Thymus (tissue), 11 donors: ENCODE results near the gene NPPC. TPM values are rescaled to one million over a fixed set of nuclear protein-coding genes. Genes with fewer than 3 reads are reported as not detected.

ENCODE experiments used
- DNase-seq, 9 donors: peaks; one replicate each; pipeline ENCODE4 v3.0.0-alpha.2; 2013; ENCODE audit warnings: low spot score in 9 of 9, low read depth in 6 of 9, missing footprints in 1 of 9
- H3K27ac ChIP-seq, 2 donors: one replicate each; pipeline ENCODE4 v1.5.1; 2013; ENCODE audit warnings: control low read depth in 1 of 2, low read depth in 1 of 2, low read length in 1 of 2, mild to moderate bottlenecking in 1 of 2, moderate library complexity in 1 of 2
- H3K27me3 ChIP-seq, 2 donors: one replicate each; pipeline ENCODE4 v1.5.1; 2013; ENCODE audit warnings: low read length in 1 of 2; ENCODE audit not compliant: control insufficient read depth in 2 of 2, insufficient read depth in 1 of 2
- H3K36me3 ChIP-seq, 2 donors: one replicate each; pipeline ENCODE4 v1.5.1; 2013; ENCODE audit warnings: low read length in 1 of 2, mild to moderate bottlenecking in 1 of 2, moderate library complexity in 1 of 2; ENCODE audit not compliant: control insufficient read depth in 2 of 2, insufficient read depth in 2 of 2
- H3K4me1 ChIP-seq, 2 donors: one replicate each; pipeline ENCODE4 v1.5.1; 2013; ENCODE audit warnings: low read length in 2 of 2; ENCODE audit not compliant: control insufficient read depth in 2 of 2, insufficient read depth in 2 of 2
- H3K4me3 ChIP-seq, 2 donors: one replicate each; pipeline ENCODE4 v1.5.1; 2013; ENCODE audit warnings: low read length in 2 of 2, control low read depth in 1 of 2, mild to moderate bottlenecking in 1 of 2
- H3K9me3 ChIP-seq, 2 donors: one replicate each; pipeline ENCODE4 v1.5.1; 2013; ENCODE audit warnings: low read length in 1 of 2, mild to moderate bottlenecking in 1 of 2; ENCODE audit not compliant: control insufficient read depth in 2 of 2, insufficient read depth in 1 of 2
- WGBS: extraction: QIAGEN DNeasy Blood & Tissue Kit; methylation state at CpG from one replicate; pipeline ENCODE4 v1.1.7; 2013; 5-methylcytosine and 5-hydroxymethylcytosine counted together
- polyA plus RNA-seq: library from polyadenylated mRNA; stranded (reverse); fragments of 200-250 nt; gene quantifications from one replicate; pipeline ENCODE4 v1.2.3, GENCODE V29; 2013
- total RNA-seq: library from RNA; stranded (reverse); fragments of 120-200 nt; gene quantifications from one replicate; pipeline ENCODE4 v1.2.4, GENCODE V29; 2013
- donor health status: healthy.

The NPPC gene
- total and polyA plus RNA-seq, 2 donors = 2.3 to 8.5 TPM

DNA sequence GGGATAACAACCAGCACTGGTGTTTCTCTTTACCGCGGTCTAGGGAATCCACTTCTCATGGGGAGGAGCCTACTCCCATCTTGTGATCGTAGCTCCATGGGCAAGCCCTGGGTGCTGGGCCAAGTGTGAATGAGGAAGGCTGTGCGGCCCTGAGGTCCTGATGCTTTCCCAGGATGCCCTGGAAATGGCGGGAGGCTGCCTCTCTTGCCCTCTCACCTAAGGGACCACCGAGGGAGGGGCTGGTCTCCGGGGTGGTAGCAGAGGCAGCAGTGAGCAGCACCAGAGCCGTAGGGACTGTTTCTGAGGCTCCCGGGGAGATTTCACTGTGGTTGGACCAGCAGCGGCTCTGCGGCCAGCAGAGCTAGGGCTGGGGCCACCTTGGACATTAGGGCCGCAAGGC, 15.5 kb upstream of the NPPC start:
- H3K4me3 ChIP-seq = no peak overlapping the region
- 98% methylated on average over 12 of the region's 12 CpGs for WGBS
- H3K36me3 ChIP-seq = no peaks in the 10 kb centered on the region
- peaks cover 0 to 3% of the 10 kb centered on the region in 2 donors for H3K9me3 ChIP-seq
- no peaks in the 10 kb centered on the region for H3K4me1 ChIP-seq
- H3K27me3 ChIP-seq = no peaks in the 10 kb centered on the region
- no peak for DNase-seq
- no peak overlapping the region for H3K27ac ChIP-seq

- no peak overlapping the region for H3K27ac ChIP-seq
- no peaks in the 10 kb centered on the region for H3K27me3 ChIP-seq
- H3K36me3 ChIP-seq = no peaks in the 10 kb centered on the region
- peaks cover 0 to 3% of the 10 kb centered on the region in 2 donors for H3K9me3 ChIP-seq
- H3K4me3 ChIP-seq = no peak overlapping the region
- WGBS = 43% methylated on average over 3 of the region's 3 CpGs
- H3K4me1 ChIP-seq = peaks cover 0 to 4% of the 10 kb centered on the region in 2 donors
- DNase-seq = no peak
Observed at GRCh38 chr2:231940795-231941194, 14.6 kb upstream of the NPPC start.

DNA sequence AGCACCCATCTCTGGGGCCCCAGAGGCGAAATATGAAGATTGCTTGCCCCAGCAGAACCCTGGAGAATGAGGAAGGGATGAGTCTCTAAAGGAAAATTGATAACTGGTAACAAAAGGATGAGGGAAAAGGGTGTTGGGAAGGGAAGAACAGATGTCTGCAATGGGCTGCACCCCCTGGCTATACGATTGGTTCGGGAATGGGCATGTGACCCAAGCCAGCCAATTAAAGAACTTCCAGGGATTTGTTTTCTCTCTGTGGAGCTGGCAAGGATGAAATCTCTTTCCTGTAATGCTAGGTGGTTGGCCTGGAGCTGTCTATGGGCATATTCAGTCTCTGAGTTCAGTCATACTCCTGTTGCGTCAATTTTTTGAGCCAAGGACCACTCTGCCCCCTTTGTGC, 12.8 kb upstream of the NPPC start:
- Histone ChIP-seq H3K27me3 (no peaks in the 10 kb centered on the region), H3K27ac (no peak overlapping the region), H3K9me3 (peaks cover 0 to 3% of the 10 kb centered on the region in 2 donors), H3K4me3 (no peak overlapping the region), H3K4me1 (peaks cover 0 to 4% of the 10 kb centered on the region in 2 donors), H3K36me3 (no peaks in the 10 kb centered on the region)
- WGBS = 97% methylated on average over 4 of the region's 4 CpGs
- DNase-seq = no peak

DNA sequence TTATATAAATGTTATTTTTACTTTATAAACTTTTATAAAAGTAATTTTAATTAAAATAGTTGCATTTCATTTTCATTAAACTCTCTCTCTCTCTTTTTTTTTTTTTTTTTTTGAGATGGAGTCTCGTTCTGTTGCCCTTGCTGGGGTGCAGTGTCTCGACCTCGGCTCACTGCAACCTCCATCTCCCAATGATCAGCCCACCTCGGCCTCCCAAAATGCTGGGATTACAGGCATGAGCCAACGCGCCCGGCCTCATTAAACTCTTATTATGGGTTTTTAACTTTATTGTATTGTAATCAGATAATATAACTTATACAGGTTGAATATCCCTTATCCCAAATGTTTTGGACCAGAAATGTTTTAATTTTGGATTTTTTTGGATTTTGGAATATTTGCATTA, 10.9 kb upstream of the NPPC start:
- H3K27me3 ChIP-seq = no peaks in the 10 kb centered on the region
- no peaks in the 10 kb centered on the region for H3K36me3 ChIP-seq
- H3K4me3 ChIP-seq = no peak overlapping the region
- H3K27ac ChIP-seq = no peak overlapping the region
- peaks cover 0 to 3% of the 10 kb centered on the region in 2 donors for H3K9me3 ChIP-seq
- 98% methylated on average over 7 of the region's 7 CpGs for WGBS
- H3K4me1 ChIP-seq = peaks cover 0 to 4% of the 10 kb centered on the region in 2 donors
- DNase-seq = no peak

- DNase-seq = no peak
- Histone ChIP-seq H3K27me3 (no peaks in the 10 kb centered on the region), H3K36me3 (no peaks in the 10 kb centered on the region), H3K4me1 (peaks cover 0 to 4% of the 10 kb centered on the region in 2 donors), H3K4me3 (no peak overlapping the region), H3K27ac (no peak overlapping the region), H3K9me3 (peaks cover 0 to 3% of the 10 kb centered on the region in 2 donors)
- WGBS = 44% methylated on average over 4 of the region's 4 CpGs
Observed at GRCh38 chr2:231936491-231936890, 10.3 kb upstream of the NPPC start.

DNA sequence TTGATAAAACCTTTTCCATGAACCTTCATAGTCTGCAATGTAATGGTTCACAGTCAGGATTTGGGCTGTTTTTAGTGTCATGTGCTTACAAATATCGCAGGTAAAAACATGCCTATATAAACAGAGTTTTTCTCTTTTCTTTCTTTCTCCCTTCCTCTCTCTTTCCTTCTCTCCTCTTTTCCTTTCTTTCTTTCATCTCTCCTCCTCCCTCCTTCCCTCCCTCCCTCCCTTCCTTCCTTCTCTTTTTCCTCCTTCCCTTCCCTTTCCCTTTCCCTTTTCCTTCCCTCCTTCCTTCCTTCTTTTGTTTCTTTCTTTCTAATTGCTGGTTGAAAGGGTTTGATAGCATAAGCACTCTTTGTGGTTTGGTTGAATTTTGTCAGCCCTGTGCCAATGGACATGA, 9.6 kb upstream of the NPPC start:
- peaks cover 0 to 4% of the 10 kb centered on the region in 2 donors for H3K4me1 ChIP-seq
- WGBS = 93% methylated on average over 1 of the region's 1 CpG
- no peaks in the 10 kb centered on the region for H3K27me3 ChIP-seq
- no peak overlapping the region for H3K4me3 ChIP-seq
- H3K27ac ChIP-seq = no peak overlapping the region
- no peaks in the 10 kb centered on the region for H3K36me3 ChIP-seq
- H3K9me3 ChIP-seq = peaks cover 0 to 3% of the 10 kb centered on the region in 2 donors
- no peak for DNase-seq

- no peak for DNase-seq
- no peaks in the 10 kb centered on the region for H3K27me3 ChIP-seq
- H3K4me1 ChIP-seq = peaks cover 0 to 4% of the 10 kb centered on the region in 2 donors
- H3K36me3 ChIP-seq = no peaks in the 10 kb centered on the region
- 95% methylated on average over 4 of the region's 4 CpGs for WGBS
- peaks cover 0 to 3% of the 10 kb centered on the region in 2 donors for H3K9me3 ChIP-seq
- H3K4me3 ChIP-seq = no peak overlapping the region
- H3K27ac ChIP-seq = no peak overlapping the region
Observed at GRCh38 chr2:231935207-231935524, 9.0 kb upstream of the NPPC start.

DNA sequence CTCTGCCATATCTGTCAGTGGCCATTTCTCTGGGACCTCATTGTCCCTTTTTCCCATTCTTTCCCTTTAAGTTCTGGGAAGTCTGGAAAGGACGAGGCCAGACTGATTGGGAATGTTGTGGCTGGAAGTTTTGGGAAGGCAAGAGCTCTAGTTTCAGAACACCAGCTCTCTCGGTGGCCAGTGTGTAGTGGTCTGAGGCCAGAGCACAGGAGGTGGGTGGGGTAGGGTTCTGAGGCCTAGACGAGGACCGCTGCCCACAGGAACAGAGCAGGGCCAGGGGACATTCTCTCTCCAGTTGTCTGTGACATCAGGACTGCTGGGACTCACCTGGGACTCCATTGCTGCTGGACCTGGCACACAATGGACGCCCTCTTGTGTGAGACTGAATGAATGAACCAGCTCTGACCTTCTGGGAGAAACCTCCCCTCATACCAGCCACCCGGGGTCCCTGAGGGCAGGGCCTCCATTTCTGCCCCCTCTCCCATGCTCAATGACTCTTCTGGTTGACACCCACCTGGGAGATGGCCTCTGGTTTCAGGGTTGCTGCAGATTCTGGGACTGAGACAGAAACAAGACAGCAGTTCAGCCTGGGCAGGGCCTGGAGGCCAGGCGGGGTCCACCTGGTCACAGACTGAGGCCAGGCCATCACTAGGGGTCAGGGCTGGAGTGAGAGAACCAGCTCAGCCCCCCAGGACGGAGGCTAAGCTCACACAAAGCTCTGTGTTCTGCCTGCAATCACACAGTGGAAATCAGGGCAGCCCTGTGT, 8.4 kb upstream of the NPPC start:
- DNase-seq = no peak
- Histone ChIP-seq H3K27ac (no peak overlapping the region), H3K27me3 (no peaks in the 10 kb centered on the region), H3K4me1 (peaks cover 0 to 4% of the 10 kb centered on the region in 2 donors), H3K4me3 (no peak overlapping the region), H3K36me3 (no peaks in the 10 kb centered on the region), H3K9me3 (peaks cover 0 to 3% of the 10 kb centered on the region in 2 donors)
- WGBS = 95% methylated on average over 8 of the region's 8 CpGs

DNA sequence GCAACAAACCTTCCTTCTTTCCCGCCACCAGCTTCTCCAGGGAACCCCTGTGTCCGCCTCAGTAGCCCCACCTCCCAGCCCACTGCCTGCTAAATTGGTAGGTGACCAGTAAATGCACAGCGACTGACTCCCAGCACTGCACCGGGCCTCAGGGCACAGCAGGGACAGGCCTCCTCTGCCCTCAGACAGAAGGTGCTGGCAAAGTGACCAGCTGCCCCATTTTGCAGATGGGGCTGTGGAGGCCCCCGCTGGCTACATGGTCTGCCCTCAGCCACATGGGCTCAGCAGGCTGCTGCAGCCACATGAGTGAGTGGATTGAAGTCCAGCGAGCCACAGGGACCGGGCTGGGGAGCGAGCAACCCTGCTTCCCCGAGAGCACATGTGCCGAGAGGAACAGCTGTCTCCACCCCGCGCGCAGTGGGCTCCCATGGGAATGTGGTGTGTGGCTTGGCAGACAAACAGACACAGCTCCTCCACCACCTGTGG, 7.8 kb upstream of the NPPC start:
- H3K9me3 ChIP-seq = peaks cover 0 to 1% of the 10 kb centered on the region in 2 donors
- no peak overlapping the region for H3K27ac ChIP-seq
- 95% methylated on average over 13 of the region's 13 CpGs for WGBS
- DNase-seq = no peak
- peaks cover 0 to 5% of the 10 kb centered on the region in 2 donors for H3K27me3 ChIP-seq
- no peak overlapping the region for H3K4me3 ChIP-seq
- no peaks in the 10 kb centered on the region for H3K36me3 ChIP-seq
- H3K4me1 ChIP-seq = peaks cover 0 to 4% of the 10 kb centered on the region in 2 donors
